Activated CD4-positive, alpha-beta T cell treated with anti-CD3 and anti-CD28 coated beads for 36 hours (primary cell): ENCODE data around the gene PDE9A. TPM values are rescaled to one million over a fixed set of nuclear protein-coding genes. Genes with fewer than 3 reads are reported as not detected.

Source experiments
- ATAC-seq: fragments of 200-7000 bp; cut with Tn5 transposase; one replicate; pipeline ENCODE4 v1.10.0; 2021; ENCODE audit warnings: mild to moderate bottlenecking, moderate library complexity
- CTCF ChIA-PET: fragments of 350-600 bp; sonication (Branson Sonifier 250); formaldehyde crosslinking; loops from one replicate; lab custom pipeline; 2021; ENCODE audit warnings: antibody characterized with exemption; lab: Charles Lee
- POLR2A ChIA-PET: fragments of 350-600 bp; sonication (Branson Sonifier 250); formaldehyde crosslinking; loops from one replicate; lab custom pipeline; 2021; ENCODE audit warnings: antibody characterized with exemption, inconsistent platforms; lab: Charles Lee
- DNase-seq: peaks from one replicate; pipeline ENCODE4 v3.0.0-alpha.2; 2020
- H3K27ac Mint-ChIP-seq: one replicate; pipeline ENCODE4 v1.8.0; 2021; ENCODE audit warnings: mixed read lengths
- H3K27me3 Mint-ChIP-seq: one replicate; pipeline ENCODE4 v1.8.0; 2021; ENCODE audit warnings: mixed read lengths
- H3K36me3 Mint-ChIP-seq: one replicate; pipeline ENCODE4 v1.8.0; 2021; ENCODE audit warnings: low read depth, mixed read lengths
- H3K4me1 Mint-ChIP-seq: one replicate; pipeline ENCODE4 v1.8.0; 2021; ENCODE audit warnings: mixed read lengths
- H3K4me3 Mint-ChIP-seq: one replicate; pipeline ENCODE4 v1.8.0; 2021; ENCODE audit warnings: mild to moderate bottlenecking, moderate library complexity, mixed read lengths
- H3K9me3 Mint-ChIP-seq: one replicate; pipeline ENCODE4 v1.8.0; 2021; ENCODE audit warnings: low read depth, mixed read lengths
- intact Hi-C, 2 experiments: fragments of 100-400 bp; cut with DNase I in 1 of 2; cut with micrococcal nuclease in 1 of 2; formaldehyde crosslinking; loops; one replicate each; pipeline versions ENCODE4 v1.14.2 to v1.15.1; 2022 to 2024; cut with DNase I, micrococcal nuclease
- total RNA-seq, 2 experiments: library from RNA; stranded (reverse); gene quantifications; one replicate each; pipeline ENCODE4 v1.2.3, GENCODE V29; 2021

PDE9A gene
- total RNA-seq, 2 experiments from 2014 or later = 7.1 to 7.3 TPM

GRCh38 chr21:42633858-42634257 lies 19.6 kb upstream of the PDE9A start:
- peaks cover 4% of the 10 kb centered on the region for H3K4me1 Mint-ChIP-seq
- POLR2A ChIA-PET = no interaction called here
- ATAC-seq (no peak), DNase-seq (no peak)
- no peak overlapping the region for H3K4me3 Mint-ChIP-seq
- no peaks in the 10 kb centered on the region for H3K9me3 Mint-ChIP-seq
- no peaks in the 10 kb centered on the region for H3K27me3 Mint-ChIP-seq
- intact Hi-C loops = no loop called here
- CTCF ChIA-PET = no interaction called here
- H3K27ac Mint-ChIP-seq = no peak overlapping the region
- H3K36me3 Mint-ChIP-seq = no peaks in the 10 kb centered on the region

GRCh38 chr21:42635848-42636519 lies 17.4 kb upstream of the PDE9A start:
- ChIA-PET CTCF (no interaction called here), POLR2A (no interaction called here)
- intact Hi-C loops = no loop called here
- no peak overlapping the region for H3K27ac Mint-ChIP-seq
- no peaks in the 10 kb centered on the region for H3K27me3 Mint-ChIP-seq
- no peaks in the 10 kb centered on the region for H3K9me3 Mint-ChIP-seq
- ATAC-seq = no peak
- H3K4me3 Mint-ChIP-seq = no peak overlapping the region
- no peak for DNase-seq
- no peaks in the 10 kb centered on the region for H3K4me1 Mint-ChIP-seq
- no peaks in the 10 kb centered on the region for H3K36me3 Mint-ChIP-seq

- Mint-ChIP-seq H3K4me3 (no peak overlapping the region), H3K4me1 (no peaks in the 10 kb centered on the region), H3K9me3 (no peaks in the 10 kb centered on the region), H3K36me3 (no peaks in the 10 kb centered on the region), H3K27ac (no peak overlapping the region), H3K27me3 (peaks cover 2% of the 10 kb centered on the region)
- DNase-seq (no peak), ATAC-seq (no peak)
- CTCF ChIA-PET = interaction anchor here (1.1 kb wide), 1 partner anchor 43 kb away, joined by 3 read pairs; no protein-coding TSS in a partner anchor
- POLR2A ChIA-PET = no interaction called here
- intact Hi-C loops = no loop called here
These were observed 16.7 kb upstream of the PDE9A start for GRCh38 chr21:42636520-42637266.

- H3K36me3 Mint-ChIP-seq = no peaks in the 10 kb centered on the region
- POLR2A ChIA-PET = no interaction called here
- no peak overlapping the region for H3K27ac Mint-ChIP-seq
- ATAC-seq (no peak), DNase-seq (no peak)
- CTCF ChIA-PET = interaction anchor here (1.1 kb wide), 1 partner anchor 44 kb away, joined by 3 read pairs; no protein-coding TSS in a partner anchor
- H3K27me3 Mint-ChIP-seq = peaks cover 5% of the 10 kb centered on the region
- no peak overlapping the region for H3K4me3 Mint-ChIP-seq
- H3K4me1 Mint-ChIP-seq = no peaks in the 10 kb centered on the region
- no peaks in the 10 kb centered on the region for H3K9me3 Mint-ChIP-seq
- intact Hi-C loops = no loop called here
These were observed 16.0 kb upstream of the PDE9A start for GRCh38 chr21:42637267-42638041.

- POLR2A ChIA-PET = no interaction called here
- Mint-ChIP-seq H3K27ac (no peak overlapping the region), H3K9me3 (no peaks in the 10 kb centered on the region), H3K4me1 (no peaks in the 10 kb centered on the region), H3K4me3 (no peak overlapping the region), H3K27me3 (peaks cover 5% of the 10 kb centered on the region), H3K36me3 (no peaks in the 10 kb centered on the region)
- no peak for DNase-seq
- intact Hi-C loops = no loop called here
- no peak for ATAC-seq
- CTCF ChIA-PET = no interaction called here
These were observed 15.1 kb upstream of the PDE9A start for GRCh38 chr21:42638266-42638863.

GRCh38 chr21:42639646-42640152 lies 13.7 kb upstream of the PDE9A start:
- Mint-ChIP-seq H3K27ac (no peak overlapping the region), H3K36me3 (no peaks in the 10 kb centered on the region), H3K9me3 (no peaks in the 10 kb centered on the region), H3K4me1 (no peaks in the 10 kb centered on the region), H3K27me3 (peaks cover 5% of the 10 kb centered on the region), H3K4me3 (no peak overlapping the region)
- ChIA-PET POLR2A (no interaction called here), CTCF (no interaction called here)
- intact Hi-C loops = loop anchor here in 1 of 2 experiments (10.0 kb wide), 1 partner anchor 65 kb away; no protein-coding TSS in a partner anchor
- DNase-seq (no peak), ATAC-seq (no peak)

- ChIA-PET CTCF (interaction anchor here (1.0 kb wide), 1 partner anchor 14 kb away, joined by 4 read pairs; no protein-coding TSS in a partner anchor), POLR2A (no interaction called here)
- Mint-ChIP-seq H3K27ac (no peak overlapping the region), H3K27me3 (peaks cover 5% of the 10 kb centered on the region), H3K9me3 (no peaks in the 10 kb centered on the region), H3K36me3 (no peaks in the 10 kb centered on the region), H3K4me3 (no peak overlapping the region), H3K4me1 (no peaks in the 10 kb centered on the region)
- ATAC-seq (no peak), DNase-seq (no peak)
- intact Hi-C loops = loop anchor here in 1 of 2 experiments (10.0 kb wide), 1 partner anchor 64 kb away; no protein-coding TSS in a partner anchor
These were observed 12.9 kb upstream of the PDE9A start for GRCh38 chr21:42640486-42640885.

- Mint-ChIP-seq H3K4me1 (no peaks in the 10 kb centered on the region), H3K36me3 (no peaks in the 10 kb centered on the region)
- intact Hi-C loops = loop anchor here in 1 of 2 experiments (10.0 kb wide), 1 partner anchor 63 kb away; no protein-coding TSS in a partner anchor
These were observed 11.9 kb upstream of the PDE9A start for GRCh38 chr21:42641311-42642218.

GRCh38 chr21:42642219-42642745 lies 11.1 kb upstream of the PDE9A start:
- ATAC-seq (no peak), DNase-seq (no peak)
- Mint-ChIP-seq H3K4me1 (no peaks in the 10 kb centered on the region), H3K4me3 (no peak overlapping the region), H3K36me3 (no peaks in the 10 kb centered on the region), H3K9me3 (no peaks in the 10 kb centered on the region), H3K27me3 (peaks cover 5% of the 10 kb centered on the region), H3K27ac (no peak overlapping the region)
- CTCF ChIA-PET = interaction anchor here (0.8 kb wide), 1 partner anchor 579 kb away, joined by 4 read pairs; no protein-coding TSS in a partner anchor
- POLR2A ChIA-PET = no interaction called here
- intact Hi-C loops = loop anchor here in 1 of 2 experiments (10.0 kb wide), 1 partner anchor 63 kb away; no protein-coding TSS in a partner anchor

More at GRCh38 chr21:42641311-42642218, 11.9 kb upstream of the PDE9A start:
- DNase-seq = no peak
- Mint-ChIP-seq H3K9me3 (no peaks in the 10 kb centered on the region), H3K27ac (no peak overlapping the region), H3K4me3 (no peak overlapping the region), H3K27me3 (peaks cover 5% of the 10 kb centered on the region)
- ChIA-PET POLR2A (no interaction called here), CTCF (interaction anchor here (0.8 to 1.0 kb wide), 2 partner anchors 13 to 579 kb away, joined by 4 read pairs; no protein-coding TSS in a partner anchor)
- no peak for ATAC-seq
